ENCODE data around the gene SLC2A13. TPM values are rescaled to one million over a fixed set of nuclear protein-coding genes. Genes with fewer than 3 reads are reported as not detected.

The SLC2A13 gene
- total RNA-seq, 1 donor from 2014 or later, result 6.9 TPM

GRCh38 chr12:39780913-39781446 is 324.9 kb downstream of the SLC2A13 start:
- DNase-seq (ENCODE audit: extremely low spot score, unreplicated experiment), result no peak
- Mint-ChIP-seq H3K36me3 (ENCODE audit: unreplicated experiment) (no peaks in the 10 kb centered on the region), H3K4me1 (ENCODE audit: unreplicated experiment) (no peaks in the 10 kb centered on the region), H3K27me3 (ENCODE audit: unreplicated experiment) (no peaks in the 10 kb centered on the region), H3K27ac (ENCODE audit: unreplicated experiment) (no peak overlapping the region), H3K4me3 (ENCODE audit: unreplicated experiment) (no peak overlapping the region), H3K9me3 (ENCODE audit: unreplicated experiment) (no peaks in the 10 kb centered on the region)
- no peak for TF ChIP-seq CTCF (IDR thresholded peaks at IDR 0.05)

- Mint-ChIP-seq H3K36me3 (ENCODE audit: unreplicated experiment) (no peaks in the 10 kb centered on the region), H3K4me1 (ENCODE audit: unreplicated experiment) (no peaks in the 10 kb centered on the region), H3K27me3 (ENCODE audit: unreplicated experiment) (no peaks in the 10 kb centered on the region), H3K4me3 (ENCODE audit: unreplicated experiment) (no peak overlapping the region), H3K9me3 (ENCODE audit: unreplicated experiment) (no peaks in the 10 kb centered on the region), H3K27ac (ENCODE audit: unreplicated experiment) (no peak overlapping the region)
- no peak for DNase-seq (ENCODE audit: extremely low spot score, unreplicated experiment)
- TF ChIP-seq CTCF (IDR thresholded peaks at IDR 0.05), result no peak
Observed at GRCh38 chr12:39780411-39780912, 325.4 kb downstream of the SLC2A13 start.

GRCh38 chr12:39779768-39780340 is 326.0 kb downstream of the SLC2A13 start:
- no peaks in the 10 kb centered on the region for H3K27me3 Mint-ChIP-seq (ENCODE audit: unreplicated experiment)
- DNase-seq (ENCODE audit: extremely low spot score, unreplicated experiment), result no peak
- no peak overlapping the region for H3K27ac Mint-ChIP-seq (ENCODE audit: unreplicated experiment)
- no peaks in the 10 kb centered on the region for H3K4me1 Mint-ChIP-seq (ENCODE audit: unreplicated experiment)
- H3K36me3 Mint-ChIP-seq (ENCODE audit: unreplicated experiment), result no peaks in the 10 kb centered on the region
- H3K4me3 Mint-ChIP-seq (ENCODE audit: unreplicated experiment), result no peak overlapping the region
- H3K9me3 Mint-ChIP-seq (ENCODE audit: unreplicated experiment), result no peaks in the 10 kb centered on the region
- TF ChIP-seq CTCF (IDR thresholded peaks at IDR 0.05), result no peak

- no peak overlapping the region for H3K4me3 Mint-ChIP-seq (ENCODE audit: unreplicated experiment)
- no peaks in the 10 kb centered on the region for H3K9me3 Mint-ChIP-seq (ENCODE audit: unreplicated experiment)
- no peaks in the 10 kb centered on the region for H3K4me1 Mint-ChIP-seq (ENCODE audit: unreplicated experiment)
- no peaks in the 10 kb centered on the region for H3K27me3 Mint-ChIP-seq (ENCODE audit: unreplicated experiment)
- H3K36me3 Mint-ChIP-seq (ENCODE audit: unreplicated experiment), result no peaks in the 10 kb centered on the region
- no peak for DNase-seq (ENCODE audit: extremely low spot score, unreplicated experiment)
- H3K27ac Mint-ChIP-seq (ENCODE audit: unreplicated experiment), result no peak overlapping the region
- TF ChIP-seq CTCF (IDR thresholded peaks at IDR 0.05), result no peak
Observed at GRCh38 chr12:39777465-39777864, 328.4 kb downstream of the SLC2A13 start.

- no peak for TF ChIP-seq CTCF (IDR thresholded peaks at IDR 0.05)
- no peaks in the 10 kb centered on the region for H3K4me1 Mint-ChIP-seq (ENCODE audit: unreplicated experiment)
- H3K36me3 Mint-ChIP-seq (ENCODE audit: unreplicated experiment), result no peaks in the 10 kb centered on the region
- H3K4me3 Mint-ChIP-seq (ENCODE audit: unreplicated experiment), result no peak overlapping the region
- no peak overlapping the region for H3K27ac Mint-ChIP-seq (ENCODE audit: unreplicated experiment)
- DNase-seq (ENCODE audit: extremely low spot score, unreplicated experiment), result no peak
- H3K9me3 Mint-ChIP-seq (ENCODE audit: unreplicated experiment), result no peaks in the 10 kb centered on the region
- H3K27me3 Mint-ChIP-seq (ENCODE audit: unreplicated experiment), result no peaks in the 10 kb centered on the region
Observed at GRCh38 chr12:39773266-39773665, 332.6 kb downstream of the SLC2A13 start.
